HepG2 (cell line): Measurements from ENCODE around the gene SEC11A.
A peak's percentile ranks its signal among the peaks of the same experiment; 100 is the strongest.

Experiments
- GTF2F1 ChIP-seq: fragments of 150-350 bp; IDR thresholded peaks from 2 replicates; pipeline ENCODE4 v1.6.1; 2014; ENCODE audit warnings: low read length
- MAFK ChIP-seq, 2 experiments: IDR thresholded peaks in 1 of 2; conservative IDR thresholded peaks in 1 of 2; 2 replicates each; pipeline ENCODE4 v1.6.1; 2011; ENCODE audit warnings: improper control_type of control experiment in 2 of 2, low read length in 2 of 2
- NR2C2 ChIP-seq: sonication (generic); formaldehyde crosslinking; IDR thresholded peaks from 2 replicates; pipeline ENCODE4 v1.4.0; 2020; ENCODE audit warnings: missing genetic modification reagents, mild to moderate bottlenecking, moderate library complexity, borderline replicate concordance
- ZNF205 ChIP-seq: IDR thresholded peaks from 2 replicates; pipeline ENCODE4 v1.6.1; 2018; ENCODE audit warnings: missing biosample characterization, missing genetic modification reagents
- ZNF33A ChIP-seq: sonication (generic); formaldehyde crosslinking; IDR thresholded peaks from 2 replicates; pipeline ENCODE4 v1.5.1; 2020; ENCODE audit warnings: missing genetic modification reagents, mild to moderate bottlenecking, moderate library complexity, borderline replicate concordance
- TF ChIP-seq, protein P1 (sequence below): sonication (generic); formaldehyde crosslinking; IDR thresholded peaks from 2 replicates; pipeline ENCODE4 v1.4.0; 2020; ENCODE audit warnings: missing genetic modification reagents
- TF ChIP-seq, protein P2 (sequence below): IDR thresholded peaks from 2 replicates; pipeline ENCODE4 v1.6.1; 2012; ENCODE audit warnings: low read length, improper control_type of control experiment

DNA sequence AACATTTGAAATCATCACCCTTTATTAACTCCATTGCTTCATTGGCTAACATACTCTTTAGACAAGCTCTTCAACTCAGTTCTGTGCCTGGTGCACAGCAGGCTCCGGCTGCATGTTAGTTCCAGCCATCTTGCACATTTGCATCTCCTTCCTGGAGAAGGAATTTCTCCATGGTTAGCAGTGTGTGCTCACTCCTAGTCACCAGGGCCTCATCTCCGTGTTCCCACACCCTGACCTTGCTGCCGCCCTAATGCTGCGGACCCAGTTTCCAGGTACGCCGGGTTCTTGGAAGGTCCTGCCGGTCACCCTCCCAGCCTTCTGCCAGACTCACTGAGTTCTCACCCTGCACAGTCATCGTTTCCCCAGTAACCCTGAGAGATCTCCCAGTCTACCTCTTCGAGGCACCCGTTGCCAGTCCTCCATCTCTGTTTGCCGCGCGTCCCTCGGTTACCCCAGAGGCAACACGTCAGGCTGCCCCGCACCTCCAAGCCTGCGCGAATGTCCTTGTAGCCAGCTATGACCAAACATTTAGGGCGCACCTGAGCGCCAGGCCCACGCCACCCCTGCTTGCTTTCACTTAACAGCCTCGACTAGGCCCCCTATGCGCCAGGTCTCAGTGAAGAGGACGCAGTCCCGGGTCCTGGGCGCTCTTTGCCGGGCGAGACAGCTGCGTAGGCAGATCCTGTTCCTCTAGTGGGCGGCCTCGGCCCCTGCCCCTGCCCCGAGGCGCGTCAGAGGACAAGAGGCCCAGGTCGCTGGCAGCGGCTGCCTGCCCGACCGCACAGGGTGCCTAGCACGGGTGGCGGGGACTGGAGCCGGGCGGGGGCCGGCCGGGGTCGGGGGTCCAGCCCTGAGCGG is 31.7 kb upstream of the SEC11A start:
- no peak; a peak in 1 of 4 replicates for TF ChIP-seq MAFK (conservative IDR thresholded peaks at IDR 0.05 in 1 of 2, IDR thresholded peaks at IDR 0.05 in 1 of 2; ENCODE audit: low read length in 2 of 2)
- TF ChIP-seq NR2C2: no peak; the same call in 1 of the 2 replicates
- TF ChIP-seq ZNF33A: no peak
- TF ChIP-seq, protein P1, sequence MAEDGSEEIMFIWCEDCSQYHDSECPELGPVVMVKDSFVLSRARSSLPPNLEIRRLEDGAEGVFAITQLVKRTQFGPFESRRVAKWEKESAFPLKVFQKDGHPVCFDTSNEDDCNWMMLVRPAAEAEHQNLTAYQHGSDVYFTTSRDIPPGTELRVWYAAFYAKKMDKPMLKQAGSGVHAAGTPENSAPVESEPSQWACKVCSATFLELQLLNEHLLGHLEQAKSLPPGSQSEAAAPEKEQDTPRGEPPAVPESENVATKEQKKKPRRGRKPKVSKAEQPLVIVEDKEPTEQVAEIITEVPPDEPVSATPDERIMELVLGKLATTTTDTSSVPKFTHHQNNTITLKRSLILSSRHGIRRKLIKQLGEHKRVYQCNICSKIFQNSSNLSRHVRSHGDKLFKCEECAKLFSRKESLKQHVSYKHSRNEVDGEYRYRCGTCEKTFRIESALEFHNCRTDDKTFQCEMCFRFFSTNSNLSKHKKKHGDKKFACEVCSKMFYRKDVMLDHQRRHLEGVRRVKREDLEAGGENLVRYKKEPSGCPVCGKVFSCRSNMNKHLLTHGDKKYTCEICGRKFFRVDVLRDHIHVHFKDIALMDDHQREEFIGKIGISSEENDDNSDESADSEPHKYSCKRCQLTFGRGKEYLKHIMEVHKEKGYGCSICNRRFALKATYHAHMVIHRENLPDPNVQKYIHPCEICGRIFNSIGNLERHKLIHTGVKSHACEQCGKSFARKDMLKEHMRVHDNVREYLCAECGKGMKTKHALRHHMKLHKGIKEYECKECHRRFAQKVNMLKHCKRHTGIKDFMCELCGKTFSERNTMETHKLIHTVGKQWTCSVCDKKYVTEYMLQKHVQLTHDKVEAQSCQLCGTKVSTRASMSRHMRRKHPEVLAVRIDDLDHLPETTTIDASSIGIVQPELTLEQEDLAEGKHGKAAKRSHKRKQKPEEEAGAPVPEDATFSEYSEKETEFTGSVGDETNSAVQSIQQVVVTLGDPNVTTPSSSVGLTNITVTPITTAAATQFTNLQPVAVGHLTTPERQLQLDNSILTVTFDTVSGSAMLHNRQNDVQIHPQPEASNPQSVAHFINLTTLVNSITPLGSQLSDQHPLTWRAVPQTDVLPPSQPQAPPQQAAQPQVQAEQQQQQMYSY (CRISPR knock-in tag): no peak
- TF ChIP-seq GTF2F1: no peak
- TF ChIP-seq ZNF205 (CRISPR knock-in tag): 0 out of 2 replicates have a peak, but pooled peaks have one; percentile 33
- TF ChIP-seq, protein P2, sequence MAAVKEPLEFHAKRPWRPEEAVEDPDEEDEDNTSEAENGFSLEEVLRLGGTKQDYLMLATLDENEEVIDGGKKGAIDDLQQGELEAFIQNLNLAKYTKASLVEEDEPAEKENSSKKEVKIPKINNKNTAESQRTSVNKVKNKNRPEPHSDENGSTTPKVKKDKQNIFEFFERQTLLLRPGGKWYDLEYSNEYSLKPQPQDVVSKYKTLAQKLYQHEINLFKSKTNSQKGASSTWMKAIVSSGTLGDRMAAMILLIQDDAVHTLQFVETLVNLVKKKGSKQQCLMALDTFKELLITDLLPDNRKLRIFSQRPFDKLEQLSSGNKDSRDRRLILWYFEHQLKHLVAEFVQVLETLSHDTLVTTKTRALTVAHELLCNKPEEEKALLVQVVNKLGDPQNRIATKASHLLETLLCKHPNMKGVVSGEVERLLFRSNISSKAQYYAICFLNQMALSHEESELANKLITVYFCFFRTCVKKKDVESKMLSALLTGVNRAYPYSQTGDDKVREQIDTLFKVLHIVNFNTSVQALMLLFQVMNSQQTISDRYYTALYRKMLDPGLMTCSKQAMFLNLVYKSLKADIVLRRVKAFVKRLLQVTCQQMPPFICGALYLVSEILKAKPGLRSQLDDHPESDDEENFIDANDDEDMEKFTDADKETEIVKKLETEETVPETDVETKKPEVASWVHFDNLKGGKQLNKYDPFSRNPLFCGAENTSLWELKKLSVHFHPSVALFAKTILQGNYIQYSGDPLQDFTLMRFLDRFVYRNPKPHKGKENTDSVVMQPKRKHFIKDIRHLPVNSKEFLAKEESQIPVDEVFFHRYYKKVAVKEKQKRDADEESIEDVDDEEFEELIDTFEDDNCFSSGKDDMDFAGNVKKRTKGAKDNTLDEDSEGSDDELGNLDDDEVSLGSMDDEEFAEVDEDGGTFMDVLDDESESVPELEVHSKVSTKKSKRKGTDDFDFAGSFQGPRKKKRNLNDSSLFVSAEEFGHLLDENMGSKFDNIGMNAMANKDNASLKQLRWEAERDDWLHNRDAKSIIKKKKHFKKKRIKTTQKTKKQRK: no peak
